ENCODE results near the gene BMF. TPM values are rescaled to one million over a fixed set of nuclear protein-coding genes. Genes with fewer than 3 reads are reported as not detected.
A peak's percentile ranks its signal among the peaks of the same experiment; 100 is the strongest.

Gene BMF
- total RNA-seq, 1 donor from 2014 or later = 2.2 TPM

DNA sequence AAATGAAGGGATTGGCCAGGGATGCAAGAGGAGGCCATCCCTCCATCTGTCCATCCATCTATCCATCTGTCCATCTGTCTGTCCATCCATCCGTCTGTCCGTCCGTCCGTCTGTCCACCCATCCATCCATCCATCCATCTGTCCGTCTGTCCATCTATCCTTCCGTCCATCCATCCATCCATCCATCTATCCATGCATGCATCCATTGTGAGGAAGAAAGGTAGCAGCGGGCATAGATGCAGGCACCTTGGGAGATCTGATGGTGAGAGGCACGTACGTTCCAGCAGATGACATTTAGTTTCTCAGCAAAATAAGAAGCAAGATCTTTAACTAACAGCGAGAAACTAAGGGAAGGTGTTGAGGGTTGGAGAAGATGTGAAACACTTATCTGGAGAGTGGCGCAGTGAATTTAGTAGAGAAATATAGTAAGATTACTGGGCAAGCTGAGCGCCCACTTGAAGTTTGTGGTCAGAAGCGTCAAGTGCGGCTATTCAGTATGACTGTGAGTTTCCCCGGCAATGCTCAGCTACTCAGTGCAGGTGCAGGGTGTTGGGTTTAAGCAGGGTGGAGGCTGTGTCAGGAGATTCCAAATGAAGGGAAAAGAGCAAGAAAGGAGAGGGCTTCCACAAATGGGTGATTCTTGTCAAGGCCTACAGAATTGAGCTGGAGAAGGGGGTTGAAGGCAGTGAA lies 47.3 kb downstream of the BMF start:
- TF ChIP-seq, protein P1, sequence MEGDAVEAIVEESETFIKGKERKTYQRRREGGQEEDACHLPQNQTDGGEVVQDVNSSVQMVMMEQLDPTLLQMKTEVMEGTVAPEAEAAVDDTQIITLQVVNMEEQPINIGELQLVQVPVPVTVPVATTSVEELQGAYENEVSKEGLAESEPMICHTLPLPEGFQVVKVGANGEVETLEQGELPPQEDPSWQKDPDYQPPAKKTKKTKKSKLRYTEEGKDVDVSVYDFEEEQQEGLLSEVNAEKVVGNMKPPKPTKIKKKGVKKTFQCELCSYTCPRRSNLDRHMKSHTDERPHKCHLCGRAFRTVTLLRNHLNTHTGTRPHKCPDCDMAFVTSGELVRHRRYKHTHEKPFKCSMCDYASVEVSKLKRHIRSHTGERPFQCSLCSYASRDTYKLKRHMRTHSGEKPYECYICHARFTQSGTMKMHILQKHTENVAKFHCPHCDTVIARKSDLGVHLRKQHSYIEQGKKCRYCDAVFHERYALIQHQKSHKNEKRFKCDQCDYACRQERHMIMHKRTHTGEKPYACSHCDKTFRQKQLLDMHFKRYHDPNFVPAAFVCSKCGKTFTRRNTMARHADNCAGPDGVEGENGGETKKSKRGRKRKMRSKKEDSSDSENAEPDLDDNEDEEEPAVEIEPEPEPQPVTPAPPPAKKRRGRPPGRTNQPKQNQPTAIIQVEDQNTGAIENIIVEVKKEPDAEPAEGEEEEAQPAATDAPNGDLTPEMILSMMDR (IDR thresholded peaks at IDR 0.05) = no peak
- peaks cover 5 to 11% of the 10 kb centered on the region in 2 donors for H3K4me1 ChIP-seq
- DNase-seq (ENCODE audit: low spot score in 2 of 2) = no peak
- no peaks in the 10 kb centered on the region for H3K36me3 ChIP-seq
- H3K27ac ChIP-seq = no peak overlapping the region
- H3K27me3 ChIP-seq = no peaks in the 10 kb centered on the region
- intact Hi-C loops (cut with DNase I) = no loop called here
- no peaks in the 10 kb centered on the region for H3K9me3 ChIP-seq
- no peak overlapping the region for H3K4me3 ChIP-seq

DNA sequence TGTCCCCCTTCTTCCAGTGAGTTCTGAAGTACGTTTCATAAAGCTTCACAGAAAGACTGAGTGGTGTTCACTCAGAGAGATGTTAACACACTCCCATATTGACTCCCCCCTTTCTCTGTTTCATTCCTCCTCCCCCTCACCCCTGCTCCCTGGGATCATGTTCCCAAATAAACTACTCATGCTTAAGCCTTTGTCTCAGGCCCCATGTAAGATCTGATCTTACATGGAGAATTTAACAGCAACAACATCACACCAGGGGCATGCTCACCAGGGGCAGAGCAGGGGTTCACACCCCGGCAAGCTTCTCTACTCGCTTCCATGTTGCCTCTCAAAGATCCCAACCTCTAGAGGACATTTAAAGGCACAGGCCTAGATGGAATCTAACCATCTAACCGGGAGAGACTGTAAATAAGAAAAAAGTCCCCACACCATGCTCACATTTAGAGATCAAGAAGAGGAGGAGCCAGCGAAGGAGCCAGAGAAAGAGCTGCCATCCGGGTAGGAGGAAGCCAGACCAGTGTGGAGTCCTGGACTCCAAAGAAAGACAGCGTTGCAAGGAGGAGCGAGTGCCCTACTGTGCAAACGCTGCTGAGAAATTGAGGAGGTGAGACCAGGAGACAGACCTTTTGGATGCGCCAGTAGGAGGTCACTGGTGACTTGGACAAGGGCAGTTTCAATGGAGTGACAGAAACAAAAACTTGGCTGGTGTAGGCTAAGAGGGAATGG lies 48.3 kb downstream of the BMF start:
- H3K27me3 ChIP-seq = no peaks in the 10 kb centered on the region
- TF ChIP-seq, protein P1 (IDR thresholded peaks at IDR 0.05) = no peak
- H3K4me1 ChIP-seq = peaks cover 5 to 12% of the 10 kb centered on the region in 2 donors
- no peaks in the 10 kb centered on the region for H3K9me3 ChIP-seq
- peak in 1 of 2 donors; percentile 35 for DNase-seq (ENCODE audit: low spot score in 2 of 2)
- no peak overlapping the region for H3K4me3 ChIP-seq
- H3K27ac ChIP-seq = no peak overlapping the region
- no peaks in the 10 kb centered on the region for H3K36me3 ChIP-seq
- intact Hi-C loops (cut with DNase I) = no loop called here

- intact Hi-C loops (cut with DNase I) = no loop called here
- Histone ChIP-seq H3K27me3 (no peaks in the 10 kb centered on the region), H3K9me3 (no peaks in the 10 kb centered on the region), H3K36me3 (no peaks in the 10 kb centered on the region), H3K4me1 (peaks cover 5 to 17% of the 10 kb centered on the region in 2 donors), H3K4me3 (no peak overlapping the region), H3K27ac (no peak overlapping the region)
- TF ChIP-seq, protein P1 (IDR thresholded peaks at IDR 0.05) = no peak
- peak in 1 of 2 donors; percentile 57 for DNase-seq (ENCODE audit: low spot score in 2 of 2)
These were observed 48.9 kb downstream of the BMF start for GRCh38 chr15:40059821-40060220.

DNA sequence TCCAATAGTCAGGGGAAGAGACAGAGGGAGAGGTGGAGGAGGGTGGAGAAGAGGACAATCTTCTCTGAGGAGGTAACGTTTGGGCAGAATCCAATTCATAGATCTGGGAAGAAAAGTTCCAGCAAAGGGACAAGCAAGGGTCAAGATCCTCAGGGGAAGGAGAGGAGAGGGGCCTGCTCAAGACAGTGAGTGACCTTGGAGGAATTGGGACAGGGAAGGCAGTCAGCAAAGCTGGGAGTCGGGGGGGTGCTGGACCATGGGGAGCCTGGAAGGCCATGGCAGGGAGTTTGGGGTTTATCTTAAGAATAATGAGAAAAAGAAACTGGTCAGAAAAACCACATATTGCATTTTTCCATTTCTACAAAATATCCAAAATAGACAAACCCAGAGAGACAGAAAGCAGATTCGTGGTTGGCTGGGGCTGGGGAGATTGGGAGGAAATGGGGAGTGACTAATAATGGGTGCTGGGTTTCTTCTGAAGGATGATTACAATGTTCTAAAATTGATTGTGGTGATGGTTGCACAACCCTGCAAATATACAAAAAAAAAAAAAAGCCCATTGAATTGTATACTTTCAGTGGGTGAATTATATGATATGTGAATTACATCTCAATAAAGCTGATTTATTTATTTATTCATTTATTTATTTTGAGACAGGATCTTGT lies 50.1 kb downstream of the BMF start:
- DNase-seq (ENCODE audit: low spot score in 2 of 2) = peak in 1 of 2 donors; percentile 33
- peaks cover 5 to 12% of the 10 kb centered on the region in 2 donors for H3K4me1 ChIP-seq
- no peaks in the 10 kb centered on the region for H3K27me3 ChIP-seq
- no peak overlapping the region for H3K4me3 ChIP-seq
- H3K9me3 ChIP-seq = no peaks in the 10 kb centered on the region
- no peaks in the 10 kb centered on the region for H3K36me3 ChIP-seq
- TF ChIP-seq, protein P1 (IDR thresholded peaks at IDR 0.05) = no peak
- H3K27ac ChIP-seq = no peak overlapping the region
- intact Hi-C loops (cut with DNase I) = no loop called here

GRCh38 chr15:40055576-40056293 lies 52.9 kb downstream of the BMF start:
- no peaks in the 10 kb centered on the region for H3K36me3 ChIP-seq
- H3K4me1 ChIP-seq = peaks cover 0 to 7% of the 10 kb centered on the region in 2 donors
- no peaks in the 10 kb centered on the region for H3K9me3 ChIP-seq
- peak in 1 of 2 donors; percentile 54 for DNase-seq (ENCODE audit: low spot score in 2 of 2)
- no peak overlapping the region for H3K4me3 ChIP-seq
- TF ChIP-seq, protein P1 (IDR thresholded peaks at IDR 0.05) = no peak
- H3K27me3 ChIP-seq = no peaks in the 10 kb centered on the region
- no peak overlapping the region for H3K27ac ChIP-seq
- intact Hi-C loops (cut with DNase I) = no loop called here
